Endothelial cell of umbilical vein (primary cell): Measurements from ENCODE around the gene CHAC1. TPM values are rescaled to one million over a fixed set of nuclear protein-coding genes. Genes with fewer than 3 reads are reported as not detected.

Source experiments
- BruUV-seq: library from RNA; stranded (reverse); fragments of 400-500 nt; replicated peaks from 2 replicates; lab custom pipeline; 2021; lab: Mats Ljungman, UMichigan
- CTCF ChIA-PET: fragments of 300-600, 350-600 bp; sonication (Branson Sonifier 250); formaldehyde crosslinking; loops from one replicate; lab custom pipeline; 2021; ENCODE audit warnings: antibody characterized with exemption, inconsistent platforms; lab: Charles Lee
- POLR2A ChIA-PET: fragments of 300-600, 350-600 bp; sonication (Branson Sonifier 250); formaldehyde crosslinking; loops from one replicate; lab custom pipeline; 2021; ENCODE audit warnings: antibody characterized with exemption, inconsistent platforms; lab: Charles Lee
- DNase-seq: peaks from one replicate; pipeline ENCODE4 v3.0.0-alpha.2; 2011; ENCODE audit warnings: low read depth, low spot score
- FAIRE-seq: peaks from 2 replicates; lab custom pipeline; 2011; peaks lifted over from hg19 to GRCh38; lab: Jason Lieb, UNC
- H2AFZ ChIP-seq: 2 replicates; pipeline ENCODE4 v1.6.0; 2012; ENCODE audit warnings: low read depth, low read length, control low read depth, inconsistent platforms
- H3K27ac ChIP-seq: 2 replicates; pipeline ENCODE4 v1.5.1; 2011; ENCODE audit warnings: low read depth, mild to moderate bottlenecking, control low read depth, low read length, moderate library complexity; ENCODE audit not compliant: insufficient read depth
- H3K27me3 ChIP-seq, 2 experiments: 2 replicates each; pipeline versions ENCODE4 v1.6.0 to v1.6.1; 2011; ENCODE audit warnings: low read length in 2 of 2, mixed read lengths in 1 of 2; ENCODE audit not compliant: control insufficient read depth in 2 of 2, insufficient read depth in 2 of 2
- H3K36me3 ChIP-seq, 2 experiments: 2 replicates in 1 of 2; 3 replicates in 1 of 2; pipeline ENCODE4 v1.5.1; 2011; ENCODE audit warnings: low read length in 2 of 2, mild to moderate bottlenecking in 1 of 2, moderate library complexity in 1 of 2; ENCODE audit not compliant: control insufficient read depth in 2 of 2, insufficient read depth in 2 of 2; ENCODE audit errors: extremely low read depth in 1 of 2
- H3K4me1 ChIP-seq: 3 replicates; pipeline ENCODE4 v1.5.1; 2011; ENCODE audit warnings: mild to moderate bottlenecking, low read length; ENCODE audit not compliant: control insufficient read depth, insufficient read depth; ENCODE audit errors: extremely low read depth
- H3K4me2 ChIP-seq: 2 replicates; pipeline ENCODE4 v1.6.1; 2011; ENCODE audit warnings: low read length, control low read depth, mixed read lengths; ENCODE audit not compliant: insufficient read depth
- H3K4me3 ChIP-seq, 3 experiments: fragments of 200-600 bp in 1 of 3; sonication (generic), shearing (Covaris generic) in 1 of 3; replicated peaks in 1 of 3; 2 replicates each; pipeline ENCODE4 v1.5.1; 2011 to 2016; ENCODE audit warnings: control low read depth in 3 of 3, low read length in 3 of 3, mild to moderate bottlenecking in 2 of 3, inconsistent platforms in 1 of 3, low read depth in 1 of 3, moderate library complexity in 1 of 3; ENCODE audit not compliant: insufficient read depth in 1 of 3
- H3K79me2 ChIP-seq: 2 replicates; pipeline ENCODE4 v1.6.0; 2012; ENCODE audit warnings: low read length, inconsistent platforms; ENCODE audit not compliant: control insufficient read depth, insufficient read depth
- H3K9ac ChIP-seq: replicated peaks from 2 replicates; pipeline ENCODE3; 2011; ENCODE audit warnings: low read length, control low read depth; ENCODE audit not compliant: insufficient read depth; ENCODE audit errors: extremely low read depth
- H3K9me1 ChIP-seq: replicated peaks from 3 replicates; pipeline ENCODE4 v1.6.0; 2011; ENCODE audit warnings: mild to moderate bottlenecking, low read length; ENCODE audit not compliant: control insufficient read depth, insufficient read depth; ENCODE audit errors: extremely low read depth
- H3K9me3 ChIP-seq: replicated peaks from 2 replicates; pipeline ENCODE4 v1.5.1; 2012; ENCODE audit warnings: low read length, inconsistent platforms; ENCODE audit not compliant: control insufficient read depth, insufficient read depth
- H4K20me1 ChIP-seq: replicated peaks from 2 replicates; pipeline ENCODE3; 2011; ENCODE audit warnings: mild to moderate bottlenecking, low read length; ENCODE audit not compliant: control insufficient read depth, insufficient read depth; ENCODE audit errors: extremely low read depth
- CTCF ChIP-seq, 2 donors: IDR thresholded peaks; 1 replicate in 1 of 2; 2 replicates in 1 of 2; pipeline ENCODE4 v1.5.1; 2011; ENCODE audit warnings: low read length in 2 of 2, mild to moderate bottlenecking in 2 of 2, moderate library complexity in 2 of 2, control low read depth in 1 of 2, inconsistent platforms in 1 of 2, low read depth in 1 of 2; ENCODE audit not compliant: insufficient read depth in 1 of 2; ENCODE audit errors: extremely low read depth in 1 of 2
- EZH2 ChIP-seq: IDR thresholded peaks from 2 replicates; pipeline ENCODE4 v1.6.1; 2012; ENCODE audit warnings: borderline replicate concordance, low read depth, mild to moderate bottlenecking, moderate library complexity, low read length, inconsistent platforms; ENCODE audit not compliant: severe bottlenecking
- FOS ChIP-seq: IDR thresholded peaks from 2 replicates; pipeline ENCODE4 v1.6.1; 2011; ENCODE audit warnings: mild to moderate bottlenecking, low read length, moderate library complexity, borderline replicate concordance; ENCODE audit not compliant: insufficient read depth
- GATA2 ChIP-seq: IDR thresholded peaks from 2 replicates; pipeline ENCODE4 v1.7.0; 2011; ENCODE audit warnings: low read depth, mild to moderate bottlenecking, moderate library complexity, mixed read lengths, low read length; ENCODE audit not compliant: insufficient read length, insufficient read depth
- JUN ChIP-seq: IDR thresholded peaks from 2 replicates; pipeline ENCODE4 v1.6.1; 2011; ENCODE audit warnings: borderline replicate concordance, low read depth; ENCODE audit not compliant: insufficient read length, insufficient read depth
- MAX ChIP-seq: IDR thresholded peaks from 2 replicates; pipeline ENCODE4 v1.6.1; 2011; ENCODE audit not compliant: insufficient read depth, insufficient read length
- MYC ChIP-seq: IDR thresholded peaks from one replicate; pipeline ENCODE4 v1.6.1; 2011; ENCODE audit warnings: mild to moderate bottlenecking, low read depth, low read length
- POLR2A ChIP-seq: IDR thresholded peaks from 2 replicates; pipeline ENCODE4 v1.6.1; 2012; ENCODE audit warnings: low read depth, mild to moderate bottlenecking, control low read depth, low read length
- POLR2AphosphoS5 ChIP-seq: IDR thresholded peaks from 2 replicates; pipeline ENCODE4 v1.6.1; 2012; ENCODE audit warnings: low read depth, mild to moderate bottlenecking, control low read depth, low read length, moderate library complexity; ENCODE audit not compliant: insufficient read depth
- dilution Hi-C: fragments of 300-500 bp; cut with MboI; formaldehyde crosslinking; loops from one replicate; pipeline ENCODE4 v1.15.0; 2019; ENCODE audit warnings: low sequenced_read_pairs; ENCODE audit not compliant: extremely low pct_ligation_motif_present
- intact Hi-C: fragments of 100-400 bp; cut with micrococcal nuclease; formaldehyde crosslinking; loops from one replicate; pipeline ENCODE4 v1.10.0; 2022
- polyA plus RNA-seq, 4 experiments: library from polyadenylated mRNA; depleted of rRNA in 3 of 4; stranded (reverse) in 3 of 4; unstranded in 1 of 4; fragments of >200 nt; gene quantifications; 2 replicates each; pipeline versions ENCODE4 v1.2.1 to v1.2.3, GENCODE V29; 2011 to 2012; ENCODE audit warnings: missing spikeins in 1 of 4
- total RNA-seq: library from RNA; stranded (reverse); gene quantifications from 2 replicates; pipeline ENCODE4 v1.2.3, GENCODE V29; 2021

Gene CHAC1
- total and polyA plus RNA-seq, 2 donors (not counting 3 experiments of a cell fraction or from before 2014, with no cell fraction given), result 4.6 to 25.7 TPM

- Histone ChIP-seq H3K9ac (no peak overlapping the region), H3K9me1 (no peaks in the 10 kb centered on the region), H2AFZ (no peak overlapping the region), H3K9me3 (no peaks in the 10 kb centered on the region), H3K27ac (no peak overlapping the region), H4K20me1 (no peaks in the 10 kb centered on the region), H3K79me2 (no peaks in the 10 kb centered on the region), H3K36me3 (no peaks in the 10 kb centered on the region), H3K4me1 (peaks cover 32% of the 10 kb centered on the region), H3K4me2 (no peak overlapping the region), H3K4me3 (no peak overlapping the region), H3K27me3 (peaks cover 8 to 11% of the 10 kb centered on the region in 2 experiments)
- intact Hi-C loops (no loop called here), dilution Hi-C loops (no loop called here)
- DNase-seq, result no peak
- CTCF ChIA-PET, result interaction anchor here (0.7 to 12.4 kb wide), 5 partner anchors 8 to 96 kb away, joined by 3 to 260 read pairs (median 7); partner anchors contain the start of gene VPS18
- POLR2A ChIA-PET, result no interaction called here
- FAIRE-seq, result no peak
- no TSS peak for BruUV-seq
- TF ChIP-seq POLR2A, result no peak
- no peak for TF ChIP-seq JUN
- TF ChIP-seq MAX, result no peak
- no peak for TF ChIP-seq POLR2AphosphoS5
- no peak for TF ChIP-seq GATA2
- no peak for TF ChIP-seq CTCF (IDR thresholded peaks at IDR 0.05; ENCODE audit: extremely low read depth in 1 of 2, insufficient read depth in 1 of 2, low read depth in 1 of 2, low read length in 2 of 2)
- TF ChIP-seq EZH2, result no peak
- no peak for TF ChIP-seq FOS
- TF ChIP-seq MYC, result no peak
Observed at GRCh38 chr15:40921949-40922607, 31.2 kb upstream of the CHAC1 start.
